Measurements from ENCODE around the gene RTN4RL1.

GRCh38 chr17:2051061-2051932 is 26.2 kb upstream of the RTN4RL1 start:
- TF ChIP-seq POLR2A (IDR thresholded peaks at IDR 0.05) = peak in 1 of 3 donors; percentile 10
- no peak for TF ChIP-seq CTCF (IDR thresholded peaks at IDR 0.05)
